ENCODE data around the gene E2F4. TPM values are rescaled to one million over a fixed set of nuclear protein-coding genes. Genes with fewer than 3 reads are reported as not detected.
A peak's percentile ranks its signal among the peaks of the same experiment; 100 is the strongest.

Gene E2F4
- total and polyA plus RNA-seq, 2 experiments from 2014 or later, result 67.0 to 135 TPM

DNA sequence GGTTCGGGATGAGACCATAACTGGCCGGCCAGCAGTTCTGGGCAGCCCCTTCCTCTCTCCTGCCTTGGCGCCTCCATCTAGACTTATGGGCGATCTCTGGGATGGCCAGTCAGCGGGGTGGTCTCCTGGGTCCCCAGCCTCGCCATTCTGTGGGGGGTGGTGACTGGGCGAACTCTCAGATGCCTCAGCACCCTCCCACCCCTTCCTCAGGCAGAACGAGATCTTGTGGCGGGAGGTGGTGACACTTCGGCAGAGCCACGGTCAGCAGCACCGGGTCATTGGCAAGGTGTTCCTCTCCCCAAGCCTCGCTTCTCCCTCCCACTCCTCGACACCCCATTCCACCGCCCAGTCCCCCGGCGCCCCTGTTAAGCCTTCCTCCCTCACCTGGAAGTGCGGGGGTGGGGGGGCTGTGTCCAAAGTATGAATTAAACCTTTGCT, 25.8 kb upstream of the E2F4 start:
- no peaks in the 10 kb centered on the region for H3K36me3 Mint-ChIP-seq (ENCODE audit: low read depth)
- Histone ChIP-seq H3K4me3 (0 out of 2 replicates have a peak overlapping the region, but pooled peaks have one; percentile 28), H4K20me1 (replicated peaks; ENCODE audit: insufficient read depth) (no peaks in the 10 kb centered on the region; the same call in 1 of the 2 replicates), H3K79me2 (replicated peaks; ENCODE audit: insufficient read depth) (no peaks in the 10 kb centered on the region), H3K27me3 (ENCODE audit: insufficient read depth) (peaks cover 97% of the 10 kb centered on the region), H3K36me3 (ENCODE audit: insufficient read depth) (no peaks in the 10 kb centered on the region), H3K27ac (ENCODE audit: low read depth) (no peak overlapping the region), H3F3A (replicated peaks; ENCODE audit: low read depth) (peaks cover 10% of the 10 kb centered on the region; the same call in 1 of the 2 replicates), H3K9me2 (ENCODE audit: insufficient read depth) (no peaks in the 10 kb centered on the region), H3K4me1 (ENCODE audit: insufficient read depth) (peaks cover 22% of the 10 kb centered on the region), H2AFZ (no peak overlapping the region), H3K4me2 (peak overlapping the region; percentile 79; the same call in 1 of the 2 replicates)
- DNase-seq (ENCODE audit: low spot score) (no peak), ATAC-seq (no peak)
- H3K4me1 Mint-ChIP-seq, result peaks cover 39% of the 10 kb centered on the region
- TF ChIP-seq NANOG (IDR thresholded peaks at IDR 0.05; ENCODE audit: borderline replicate concordance) (no peak), JUNB (IDR thresholded peaks at IDR 0.05; ENCODE audit: unreplicated experiment) (no peak), EZH2 (IDR thresholded peaks at IDR 0.05; ENCODE audit: low read depth, unreplicated experiment) (peak; percentile 96), EZH2phosphoT487 (IDR thresholded peaks at IDR 0.05; ENCODE audit: unreplicated experiment) (peak; percentile 80)
- TF ChIP-seq, protein P1, sequence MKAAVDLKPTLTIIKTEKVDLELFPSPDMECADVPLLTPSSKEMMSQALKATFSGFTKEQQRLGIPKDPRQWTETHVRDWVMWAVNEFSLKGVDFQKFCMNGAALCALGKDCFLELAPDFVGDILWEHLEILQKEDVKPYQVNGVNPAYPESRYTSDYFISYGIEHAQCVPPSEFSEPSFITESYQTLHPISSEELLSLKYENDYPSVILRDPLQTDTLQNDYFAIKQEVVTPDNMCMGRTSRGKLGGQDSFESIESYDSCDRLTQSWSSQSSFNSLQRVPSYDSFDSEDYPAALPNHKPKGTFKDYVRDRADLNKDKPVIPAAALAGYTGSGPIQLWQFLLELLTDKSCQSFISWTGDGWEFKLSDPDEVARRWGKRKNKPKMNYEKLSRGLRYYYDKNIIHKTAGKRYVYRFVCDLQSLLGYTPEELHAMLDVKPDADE (IDR thresholded peaks at IDR 0.05), result no peak
- no peak overlapping the region for H3K27ac Mint-ChIP-seq
- H3K4me3 Mint-ChIP-seq, result peak overlapping the region; percentile 62
- H3K9me3 Mint-ChIP-seq, result no peaks in the 10 kb centered on the region; the same call in 2 of the 3 replicates
- H3K27me3 Mint-ChIP-seq (ENCODE audit: insufficient read depth, low read depth, poor library complexity), result peaks cover 95% of the 10 kb centered on the region

DNA sequence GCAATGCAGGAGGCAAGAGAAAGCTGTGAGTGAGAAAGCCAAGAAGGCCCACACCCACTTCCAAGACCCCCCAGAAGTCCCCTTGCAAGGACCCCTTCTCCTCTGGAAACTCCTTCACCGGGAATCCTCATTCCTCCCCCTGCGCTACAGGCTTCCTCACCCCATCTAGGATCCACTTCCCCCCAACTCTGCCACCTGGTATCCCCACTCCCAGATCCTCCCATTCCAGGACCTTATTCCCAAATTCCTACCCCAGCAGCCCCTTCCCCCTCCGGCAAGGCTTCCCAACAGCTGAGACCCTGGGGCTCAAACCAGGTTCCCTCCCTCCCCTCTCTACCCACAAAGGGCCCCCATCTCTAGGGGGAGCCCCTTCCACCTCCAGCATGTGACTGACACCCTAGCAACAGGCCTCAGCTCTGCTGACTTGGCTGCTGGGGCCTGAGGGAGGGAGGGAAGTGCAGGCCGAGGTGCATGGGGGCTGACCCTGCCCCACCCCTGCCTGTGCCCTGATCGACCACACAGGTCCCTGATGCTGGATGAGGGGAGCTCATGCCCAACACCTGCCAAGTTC, 25.3 kb upstream of the E2F4 start:
- H3K4me1 Mint-ChIP-seq, result peaks cover 40% of the 10 kb centered on the region
- H2AFZ ChIP-seq, result no peak overlapping the region

More for the DNA sequence above, 25.3 kb upstream of the E2F4 start:
- Mint-ChIP-seq H3K36me3 (ENCODE audit: low read depth) (no peaks in the 10 kb centered on the region), H3K27me3 (ENCODE audit: insufficient read depth, low read depth, poor library complexity) (peaks cover 95% of the 10 kb centered on the region), H3K4me3 (peak overlapping the region; percentile 62; the same call in 2 of the 3 replicates), H3K9me3 (no peaks in the 10 kb centered on the region; the same call in 2 of the 3 replicates), H3K27ac (no peak overlapping the region)
- H3K4me2 ChIP-seq, result peak overlapping the region; percentile 79; the same call in 1 of the 2 replicates
- no peak overlapping the region for H3K27ac ChIP-seq (ENCODE audit: low read depth)
- H3K36me3 ChIP-seq (ENCODE audit: insufficient read depth), result no peaks in the 10 kb centered on the region
- peaks cover 21% of the 10 kb centered on the region for H3K4me1 ChIP-seq (ENCODE audit: insufficient read depth)
- no peak for ATAC-seq
- 0 out of 2 replicates have a peak overlapping the region, but pooled peaks have one; percentile 28 for H3K4me3 ChIP-seq
- H3K9me2 ChIP-seq (ENCODE audit: insufficient read depth), result no peaks in the 10 kb centered on the region
- TF ChIP-seq EZH2 (IDR thresholded peaks at IDR 0.05; ENCODE audit: low read depth, unreplicated experiment) (peak; percentile 37), ZNF331 (CRISPR knock-in tag; IDR thresholded peaks at IDR 0.05; ENCODE audit: low read depth) (no peak), CREB1 (CRISPR knock-in tag; IDR thresholded peaks at IDR 0.05; ENCODE audit: low read depth) (no peak), ZNF114 (CRISPR knock-in tag; IDR thresholded peaks at IDR 0.05) (no peak), POLR2AphosphoS5 (IDR thresholded peaks at IDR 0.05; ENCODE audit: low read depth) (no peak), JUNB (IDR thresholded peaks at IDR 0.05; ENCODE audit: unreplicated experiment) (no peak), EZH2phosphoT487 (IDR thresholded peaks at IDR 0.05; ENCODE audit: unreplicated experiment) (no peak)
- TF ChIP-seq, protein P1 (IDR thresholded peaks at IDR 0.05), result no peak
- TF ChIP-seq, protein P2, sequence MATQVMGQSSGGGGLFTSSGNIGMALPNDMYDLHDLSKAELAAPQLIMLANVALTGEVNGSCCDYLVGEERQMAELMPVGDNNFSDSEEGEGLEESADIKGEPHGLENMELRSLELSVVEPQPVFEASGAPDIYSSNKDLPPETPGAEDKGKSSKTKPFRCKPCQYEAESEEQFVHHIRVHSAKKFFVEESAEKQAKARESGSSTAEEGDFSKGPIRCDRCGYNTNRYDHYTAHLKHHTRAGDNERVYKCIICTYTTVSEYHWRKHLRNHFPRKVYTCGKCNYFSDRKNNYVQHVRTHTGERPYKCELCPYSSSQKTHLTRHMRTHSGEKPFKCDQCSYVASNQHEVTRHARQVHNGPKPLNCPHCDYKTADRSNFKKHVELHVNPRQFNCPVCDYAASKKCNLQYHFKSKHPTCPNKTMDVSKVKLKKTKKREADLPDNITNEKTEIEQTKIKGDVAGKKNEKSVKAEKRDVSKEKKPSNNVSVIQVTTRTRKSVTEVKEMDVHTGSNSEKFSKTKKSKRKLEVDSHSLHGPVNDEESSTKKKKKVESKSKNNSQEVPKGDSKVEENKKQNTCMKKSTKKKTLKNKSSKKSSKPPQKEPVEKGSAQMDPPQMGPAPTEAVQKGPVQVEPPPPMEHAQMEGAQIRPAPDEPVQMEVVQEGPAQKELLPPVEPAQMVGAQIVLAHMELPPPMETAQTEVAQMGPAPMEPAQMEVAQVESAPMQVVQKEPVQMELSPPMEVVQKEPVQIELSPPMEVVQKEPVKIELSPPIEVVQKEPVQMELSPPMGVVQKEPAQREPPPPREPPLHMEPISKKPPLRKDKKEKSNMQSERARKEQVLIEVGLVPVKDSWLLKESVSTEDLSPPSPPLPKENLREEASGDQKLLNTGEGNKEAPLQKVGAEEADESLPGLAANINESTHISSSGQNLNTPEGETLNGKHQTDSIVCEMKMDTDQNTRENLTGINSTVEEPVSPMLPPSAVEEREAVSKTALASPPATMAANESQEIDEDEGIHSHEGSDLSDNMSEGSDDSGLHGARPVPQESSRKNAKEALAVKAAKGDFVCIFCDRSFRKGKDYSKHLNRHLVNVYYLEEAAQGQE (IDR thresholded peaks at IDR 0.05; ENCODE audit: unreplicated experiment), result no peak
- peaks cover 97% of the 10 kb centered on the region for H3K27me3 ChIP-seq (ENCODE audit: insufficient read depth)
- peaks cover 14% of the 10 kb centered on the region; the same call in 1 of the 2 replicates for H3F3A ChIP-seq (replicated peaks; ENCODE audit: low read depth)
- no peaks in the 10 kb centered on the region; the same call in 1 of the 2 replicates for H4K20me1 ChIP-seq (replicated peaks; ENCODE audit: insufficient read depth)
- H3K79me2 ChIP-seq (replicated peaks; ENCODE audit: insufficient read depth), result no peaks in the 10 kb centered on the region
- no peak for DNase-seq (ENCODE audit: low spot score)
